H1 (cell line): Measurements from ENCODE around the gene AAMDC. TPM values are rescaled to one million over a fixed set of nuclear protein-coding genes. Genes with fewer than 3 reads are reported as not detected.
A peak's percentile ranks its signal among the peaks of the same experiment; 100 is the strongest.
"Not testable (repeated sequence)": the region's sequence is repeated elsewhere in the genome, so short reads cannot be mapped to it uniquely, and the experiment has no call there.

Experiments
- CTCF ChIA-PET: fragments of 300-600 bp; sonication (Branson Sonifier 250); formaldehyde crosslinking; loops from one replicate; lab custom pipeline; 2021; ENCODE audit not compliant: partially characterized antibody; lab: Charles Lee
- POLR2A ChIA-PET: fragments of 300-600 bp; sonication (Branson Sonifier 250); formaldehyde crosslinking; loops from one replicate; lab custom pipeline; 2021; ENCODE audit warnings: inconsistent platforms; ENCODE audit not compliant: partially characterized antibody; lab: Charles Lee
- DNase-seq, 2 experiments: peaks; one replicate each; pipeline versions ENCODE4 v3.0.0 to v3.0.0-alpha.2; 2010 to 2022; ENCODE audit warnings: low spot score in 2 of 2, low read depth in 1 of 2, mixed read lengths in 1 of 2
- FAIRE-seq: peaks from 2 replicates; lab custom pipeline; 2011; peaks lifted over from hg19 to GRCh38; lab: Jason Lieb, UNC
- H2AFZ ChIP-seq: 2 replicates; pipeline ENCODE4 v1.8.1; 2012; ENCODE audit warnings: low read length, inconsistent platforms
- H2AK5ac ChIP-seq: 2 replicates; pipeline ENCODE4 v1.6.1; 2013; ENCODE audit warnings: low read depth, low read length
- H2BK120ac ChIP-seq: replicated peaks from 2 replicates; pipeline ENCODE3; 2013; ENCODE audit warnings: low read depth, low read length, inconsistent platforms
- H2BK12ac ChIP-seq: 2 replicates; pipeline ENCODE4 v1.6.1; 2013; ENCODE audit warnings: low read depth, low read length
- H2BK15ac ChIP-seq: 2 replicates; pipeline ENCODE4 v1.6.1; 2013; ENCODE audit warnings: low read length
- H2BK20ac ChIP-seq: 2 replicates; pipeline ENCODE4 v1.6.1; 2013; ENCODE audit warnings: low read length
- H2BK5ac ChIP-seq: 2 replicates; pipeline ENCODE4 v1.6.1; 2013; ENCODE audit warnings: low read depth, low read length
- H3K14ac ChIP-seq: 2 replicates; pipeline ENCODE4 v1.6.1; 2013; ENCODE audit warnings: inconsistent platforms; ENCODE audit not compliant: insufficient read length
- H3K18ac ChIP-seq: 2 replicates; pipeline ENCODE4 v1.6.1; 2013; ENCODE audit warnings: low read length; ENCODE audit errors: extremely low read depth
- H3K23ac ChIP-seq: 2 replicates; pipeline ENCODE4 v1.6.1; 2013; ENCODE audit warnings: inconsistent platforms; ENCODE audit not compliant: insufficient read length
- H3K23me2 ChIP-seq: 2 replicates; pipeline ENCODE4 v1.6.1; 2013; ENCODE audit warnings: low read depth, low read length
- H3K27ac ChIP-seq: 2 replicates; pipeline ENCODE4 v1.6.1; 2011; ENCODE audit warnings: low read depth, low read length, inconsistent platforms
- H3K27me3 ChIP-seq, 4 experiments: replicated peaks in 1 of 4; 1 replicate in 1 of 4; 2 replicates in 3 of 4; pipeline versions ENCODE4 v1.6.1 to v1.8.1; 2011 to 2013; ENCODE audit warnings: low read length in 3 of 4, mild to moderate bottlenecking in 3 of 4, inconsistent platforms in 2 of 4, mixed read lengths in 2 of 4, moderate library complexity in 1 of 4; ENCODE audit not compliant: control insufficient read depth in 3 of 4, insufficient read depth in 3 of 4; ENCODE audit errors: extremely low read depth in 1 of 4
- H3K36me3 ChIP-seq, 4 experiments: 2 replicates each; pipeline versions ENCODE4 v1.6.1 to v1.8.1; 2011 to 2013; ENCODE audit warnings: mild to moderate bottlenecking in 4 of 4, low read length in 3 of 4, moderate library complexity in 2 of 4, control low read depth in 1 of 4, inconsistent platforms in 1 of 4; ENCODE audit not compliant: insufficient read depth in 4 of 4, control insufficient read depth in 2 of 4
- H3K4ac ChIP-seq: replicated peaks from 2 replicates; pipeline ENCODE3; 2013; ENCODE audit warnings: low read length, low read depth, mixed read lengths, inconsistent platforms; ENCODE audit not compliant: insufficient read length
- H3K4me1 ChIP-seq, 4 experiments: replicated peaks in 1 of 4; 1 replicate in 1 of 4; 2 replicates in 3 of 4; pipeline versions ENCODE4 v1.6.1 to v1.8.1; 2011 to 2013; ENCODE audit warnings: low read length in 3 of 4, inconsistent platforms in 2 of 4, mixed read lengths in 1 of 4; ENCODE audit not compliant: insufficient read depth in 4 of 4, control insufficient read depth in 3 of 4
- H3K4me2 ChIP-seq, 2 experiments: 2 replicates each; pipeline versions ENCODE4 v1.6.1 to v1.8.1; 2011 to 2013; ENCODE audit warnings: low read depth in 2 of 2, low read length in 2 of 2, control low read depth in 1 of 2, inconsistent platforms in 1 of 2, mild to moderate bottlenecking in 1 of 2; ENCODE audit not compliant: insufficient read depth in 1 of 2
- H3K4me3 ChIP-seq, 4 experiments: fragments of 200-600, 300-600 bp in 1 of 4; sonication (generic), shearing (Covaris generic), sonication (Bioruptor Twin) in 1 of 4; 2 replicates each; pipeline versions ENCODE4 v1.5.1 to v1.8.1; 2011 to 2016; ENCODE audit warnings: low read length in 4 of 4, low read depth in 3 of 4, control low read depth in 2 of 4, inconsistent platforms in 2 of 4, mild to moderate bottlenecking in 2 of 4, mixed read lengths in 1 of 4, moderate library complexity in 1 of 4; ENCODE audit not compliant: insufficient read depth in 2 of 4; ENCODE audit errors: extremely low read depth in 1 of 4
- H3K56ac ChIP-seq: replicated peaks from 2 replicates; pipeline ENCODE3; 2013; ENCODE audit warnings: low read depth, mild to moderate bottlenecking, mixed read lengths, low read length, inconsistent platforms; ENCODE audit not compliant: insufficient read length
- H3K79me1 ChIP-seq: 2 replicates; pipeline ENCODE4 v1.6.1; 2013; ENCODE audit warnings: low read depth, low read length, control low read depth
- H3K79me2 ChIP-seq, 2 experiments: 2 replicates each; pipeline versions ENCODE4 v1.6.1 to v1.8.1; 2012 to 2013; ENCODE audit warnings: low read length in 2 of 2, mild to moderate bottlenecking in 2 of 2, inconsistent platforms in 1 of 2; ENCODE audit not compliant: insufficient read depth in 2 of 2, control insufficient read depth in 1 of 2
- H3K9ac ChIP-seq, 4 experiments: replicated peaks in 1 of 4; 1 replicate in 1 of 4; 2 replicates in 3 of 4; pipeline versions ENCODE4 v1.6.1 to v1.8.1; 2011 to 2013; ENCODE audit warnings: low read depth in 3 of 4, low read length in 3 of 4, control low read depth in 2 of 4, mild to moderate bottlenecking in 2 of 4, moderate library complexity in 2 of 4, inconsistent platforms in 1 of 4; ENCODE audit errors: extremely low read depth in 1 of 4
- H3K9me3 ChIP-seq, 2 experiments: 2 replicates each; pipeline versions ENCODE4 v1.6.1 to v1.8.1; 2012 to 2013; ENCODE audit warnings: mild to moderate bottlenecking in 2 of 2, moderate library complexity in 2 of 2, control low read depth in 1 of 2, inconsistent platforms in 1 of 2, low read depth in 1 of 2, low read length in 1 of 2, mixed read lengths in 1 of 2; ENCODE audit not compliant: insufficient read depth in 2 of 2
- H4K20me1 ChIP-seq, 2 experiments: replicated peaks in 1 of 2; 2 replicates each; pipeline versions ENCODE3 to v1.8.1; 2011 to 2013; ENCODE audit warnings: inconsistent platforms in 2 of 2, low read length in 2 of 2, mild to moderate bottlenecking in 1 of 2; ENCODE audit not compliant: insufficient read depth in 2 of 2, control insufficient read depth in 1 of 2
- H4K5ac ChIP-seq: 2 replicates; pipeline ENCODE4 v1.6.1; 2013; ENCODE audit warnings: low read length, low read depth, mixed read lengths, inconsistent platforms; ENCODE audit not compliant: insufficient read length
- H4K8ac ChIP-seq: 2 replicates; pipeline ENCODE4 v1.8.0; 2013; ENCODE audit warnings: mild to moderate bottlenecking, moderate library complexity, low read length, inconsistent platforms; ENCODE audit not compliant: insufficient read depth; ENCODE audit errors: extremely low read depth
- H4K91ac ChIP-seq: replicated peaks from 2 replicates; pipeline ENCODE3; 2013; ENCODE audit warnings: low read length, mixed read lengths, inconsistent platforms; ENCODE audit not compliant: insufficient read length
- WGBS, 2 experiments: shearing (Covaris generic) in 1 of 2; methylation state at CpG; one replicate each; pipeline versions ENCODE4 v1.1.6 to v1.1.7; 2013 to 2015; ENCODE audit warnings: low lambda C conversion rate in 2 of 2, mixed read lengths in 2 of 2, inconsistent platforms in 1 of 2, low coverage in 1 of 2, missing lambda C conversion rate in 1 of 2; ENCODE audit not compliant: insufficient replicate concordance in 2 of 2, insufficient coverage in 1 of 2, insufficient read length in 1 of 2; ENCODE audit errors: extremely low coverage in 1 of 2, missing lambda C conversion rate in 1 of 2; 5-methylcytosine and 5-hydroxymethylcytosine counted together
- polyA plus RNA-seq, 7 experiments: library from polyadenylated mRNA; depleted of rRNA in 3 of 7; stranded (reverse) in 5 of 7; unstranded in 2 of 7; fragments of >200 nt in 5 of 7; fragments of 200-250 nt in 2 of 7; gene quantifications; 1 replicate in 5 of 7; 2 replicates in 1 of 7; 4 replicates in 1 of 7; pipeline versions ENCODE4 v1.2.1 to v1.2.3, GENCODE V29; 2011 to 2013; ENCODE audit warnings: missing spikeins in 2 of 7, mixed read lengths in 2 of 7
- total RNA-seq: library from RNA; stranded (reverse); fragmentation: NEBNext Ultra II Directional; extraction: Animal tissue kit (Norgen Biotek cat#: 25700); gene quantifications from 2 replicates; pipeline ENCODE4 v1.2.1, GENCODE V29; 2021

The AAMDC gene
- total and polyA plus RNA-seq, 2 of the 8 experiments (the other 6 are each of a cell fraction or from before 2014, with no cell fraction given), result 17.2 to 19.5 TPM

- H3K36me3 ChIP-seq, H3K4me1 ChIP-seq, H4K91ac ChIP-seq, H3K56ac ChIP-seq, H2BK120ac ChIP-seq, H2BK20ac ChIP-seq, H3K23ac ChIP-seq, H3K27me3 ChIP-seq, H3K4me2 ChIP-seq, H2BK12ac ChIP-seq, H2BK15ac ChIP-seq, H3K9ac ChIP-seq, H3K27ac ChIP-seq, POLR2A ChIA-PET, H2AFZ ChIP-seq, H3K4me3 ChIP-seq, H3K4ac ChIP-seq, H3K9me3 ChIP-seq, H3K18ac ChIP-seq, H3K14ac ChIP-seq, DNase-seq, H3K79me2 ChIP-seq, H2BK5ac ChIP-seq, H4K5ac ChIP-seq, CTCF ChIA-PET, H2AK5ac ChIP-seq, H3K23me2 ChIP-seq, FAIRE-seq, H4K20me1 ChIP-seq, H3K79me1 ChIP-seq, H4K8ac ChIP-seq: not testable (repeated sequence)
- WGBS, 2 experiments, result 100% methylated on average over 2 of the region's 4 CpGs; no CpG with 5 or more reads in 1 of the 2 experiments
Measured at GRCh38 chr11:77913608-77914306, 92.8 kb downstream of the AAMDC start.

- H2BK120ac ChIP-seq, H3K56ac ChIP-seq, H3K23me2 ChIP-seq, H3K27me3 ChIP-seq, H3K79me1 ChIP-seq, H2BK12ac ChIP-seq, POLR2A ChIA-PET, H3K4me1 ChIP-seq, H2BK5ac ChIP-seq, H3K27ac ChIP-seq, H2AK5ac ChIP-seq, H3K23ac ChIP-seq, H2BK20ac ChIP-seq, H2BK15ac ChIP-seq, H3K14ac ChIP-seq, CTCF ChIA-PET, H3K36me3 ChIP-seq, H2AFZ ChIP-seq, H3K4me3 ChIP-seq, H3K79me2 ChIP-seq, DNase-seq, H3K9me3 ChIP-seq, H3K4me2 ChIP-seq, FAIRE-seq, H4K20me1 ChIP-seq, H3K18ac ChIP-seq, H3K4ac ChIP-seq, H4K91ac ChIP-seq, H4K8ac ChIP-seq, H4K5ac ChIP-seq: not testable (repeated sequence)
- WGBS, 2 experiments, result 90% methylated on average over 4 of the region's 4 CpGs; no CpG with 5 or more reads in 1 of the 2 experiments
- H3K9ac ChIP-seq, result peak overlapping the region in 1 of 4 experiments; percentile 8; a peak in 1 of 7 replicates
Measured at GRCh38 chr11:77914307-77914791, 93.4 kb downstream of the AAMDC start.
